ENCODE data around the gene SLC41A2.
"Not testable (repeated sequence)": the region's sequence is repeated elsewhere in the genome, so short reads cannot be mapped to it uniquely, and the experiment has no call there.

SLC41A2 gene, protein sequence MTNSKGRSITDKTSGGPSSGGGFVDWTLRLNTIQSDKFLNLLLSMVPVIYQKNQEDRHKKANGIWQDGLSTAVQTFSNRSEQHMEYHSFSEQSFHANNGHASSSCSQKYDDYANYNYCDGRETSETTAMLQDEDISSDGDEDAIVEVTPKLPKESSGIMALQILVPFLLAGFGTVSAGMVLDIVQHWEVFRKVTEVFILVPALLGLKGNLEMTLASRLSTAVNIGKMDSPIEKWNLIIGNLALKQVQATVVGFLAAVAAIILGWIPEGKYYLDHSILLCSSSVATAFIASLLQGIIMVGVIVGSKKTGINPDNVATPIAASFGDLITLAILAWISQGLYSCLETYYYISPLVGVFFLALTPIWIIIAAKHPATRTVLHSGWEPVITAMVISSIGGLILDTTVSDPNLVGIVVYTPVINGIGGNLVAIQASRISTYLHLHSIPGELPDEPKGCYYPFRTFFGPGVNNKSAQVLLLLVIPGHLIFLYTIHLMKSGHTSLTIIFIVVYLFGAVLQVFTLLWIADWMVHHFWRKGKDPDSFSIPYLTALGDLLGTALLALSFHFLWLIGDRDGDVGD

DNA sequence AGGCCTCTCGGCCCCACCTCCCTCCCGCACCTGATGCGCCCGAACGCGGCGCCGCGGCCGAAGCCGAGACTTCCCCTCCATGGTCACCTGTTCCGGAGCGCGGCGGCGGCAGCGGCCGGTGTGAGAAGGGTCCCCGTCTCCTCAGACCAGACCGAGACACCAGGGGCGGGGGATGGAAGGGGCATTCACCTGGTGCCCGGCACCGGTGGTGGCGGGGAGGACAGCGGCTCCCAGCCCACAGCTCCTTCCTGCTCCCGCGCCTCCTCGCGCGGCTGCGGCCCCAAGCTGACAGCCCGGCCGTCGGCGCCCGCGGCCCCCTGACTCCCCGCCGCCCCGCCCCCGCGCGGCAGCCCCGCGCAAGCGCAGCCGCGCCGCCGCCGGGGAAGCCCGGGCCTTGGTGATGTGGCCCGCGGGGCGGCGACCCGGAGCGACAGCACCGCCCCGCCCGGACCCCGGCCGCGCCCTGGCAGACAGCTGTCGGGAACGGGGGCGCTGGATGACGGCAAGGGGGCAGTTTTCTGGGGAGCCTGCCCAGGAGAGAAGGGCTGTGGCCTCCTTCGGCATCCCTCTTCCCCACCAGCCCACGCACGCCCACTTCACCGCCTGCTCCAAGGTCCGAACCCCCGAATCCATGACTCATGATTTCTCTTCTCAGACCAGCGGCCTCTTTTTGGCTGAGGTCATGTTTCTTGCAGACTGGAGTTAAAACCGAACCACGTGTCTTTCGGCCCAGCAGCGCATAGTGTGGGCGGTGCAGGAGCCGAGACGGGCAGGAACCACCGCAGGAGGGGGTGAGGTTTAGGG lies at the start of gene SLC41A2:
Gene SLC41A2 (minus strand): TSS at position 290 of the 804 bp plus-strand sequence. CDS start 29,763 bp downstream, outside the sequence.
- DNase-seq: peak; percentile 78

DNA sequence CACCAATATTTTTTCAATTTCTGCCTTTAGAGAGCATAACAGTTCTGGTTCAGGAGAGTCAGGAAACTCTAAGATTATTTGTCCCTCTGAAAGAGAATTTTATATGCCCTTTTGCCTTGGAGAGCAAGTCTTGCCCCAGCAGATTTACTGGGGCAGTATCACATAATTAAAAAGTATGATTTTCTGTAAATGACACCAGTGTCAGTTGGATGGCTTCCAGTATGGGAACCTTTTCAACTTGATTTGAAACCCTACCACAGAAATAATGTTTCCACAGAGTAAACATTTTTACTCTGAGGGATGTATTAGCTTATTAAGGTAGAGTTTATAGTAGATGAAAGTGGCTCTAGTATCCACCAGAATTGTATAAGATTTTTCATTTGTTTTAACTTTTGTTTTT lies 43.4 kb upstream of the SLC41A2 start:
- no peak for DNase-seq

DNA sequence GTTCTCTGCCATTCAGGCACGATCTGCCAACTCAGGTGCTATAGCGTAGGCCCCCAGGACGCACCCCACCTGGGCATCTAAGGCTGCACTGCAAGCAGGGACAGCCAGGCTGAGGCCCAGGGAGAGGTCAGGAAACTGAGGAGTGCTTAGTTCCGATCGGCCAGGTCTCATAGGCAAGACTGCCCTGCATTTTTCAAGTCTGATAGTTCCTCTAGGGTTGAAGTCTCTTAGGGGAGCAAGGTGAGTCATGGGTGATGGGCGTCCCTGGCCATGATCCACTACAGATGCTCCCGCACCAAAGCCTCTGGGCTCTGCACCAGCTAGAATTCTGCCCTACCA lies 41.2 kb upstream of the SLC41A2 start:
- DNase-seq: no peak

DNA sequence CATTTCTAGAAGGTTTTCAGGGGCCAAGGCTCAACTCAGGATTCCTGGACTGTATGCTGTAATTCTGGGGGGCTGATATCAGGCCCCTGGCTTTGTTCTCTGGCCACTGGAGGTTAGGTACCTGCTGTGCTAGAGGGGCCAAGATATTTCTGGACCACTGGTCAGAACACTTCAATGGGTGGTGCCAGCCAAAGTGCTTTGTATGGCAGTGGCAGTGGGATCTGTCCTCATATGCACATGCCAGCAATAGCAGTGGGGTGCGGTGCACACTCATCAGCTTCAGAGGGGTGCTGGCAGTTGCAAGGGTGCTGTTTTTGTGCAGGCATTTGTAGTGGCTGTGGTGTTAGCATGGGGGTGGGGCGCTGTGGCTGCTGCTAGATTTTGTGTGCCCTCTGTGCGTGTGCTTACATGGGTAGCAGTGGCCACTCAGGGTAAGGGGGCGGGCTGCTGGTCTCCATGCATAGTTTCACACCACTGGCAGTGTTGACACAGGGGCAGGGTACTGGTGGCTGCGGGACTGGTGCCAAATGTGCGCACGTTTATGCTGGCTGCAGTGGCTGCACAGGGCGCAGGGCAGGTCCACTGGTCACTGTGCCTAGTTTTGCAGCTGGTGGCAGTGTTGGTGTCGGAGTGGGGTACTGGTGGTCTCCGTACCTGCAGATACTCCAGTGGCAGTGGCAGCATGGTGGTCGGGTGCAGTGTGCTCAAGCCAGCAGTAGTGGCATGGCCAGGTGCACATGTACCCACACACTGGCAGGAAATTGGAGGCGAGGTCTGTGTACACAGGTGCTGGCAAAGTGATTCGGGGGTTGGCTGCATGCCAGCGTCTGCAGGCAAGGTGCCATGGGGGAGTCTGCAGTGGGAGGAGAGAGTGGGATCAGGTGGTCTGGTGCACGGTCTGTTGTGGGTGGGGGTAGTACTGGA lies 40.6 kb upstream of the SLC41A2 start:
- DNase-seq: no peak

DNA sequence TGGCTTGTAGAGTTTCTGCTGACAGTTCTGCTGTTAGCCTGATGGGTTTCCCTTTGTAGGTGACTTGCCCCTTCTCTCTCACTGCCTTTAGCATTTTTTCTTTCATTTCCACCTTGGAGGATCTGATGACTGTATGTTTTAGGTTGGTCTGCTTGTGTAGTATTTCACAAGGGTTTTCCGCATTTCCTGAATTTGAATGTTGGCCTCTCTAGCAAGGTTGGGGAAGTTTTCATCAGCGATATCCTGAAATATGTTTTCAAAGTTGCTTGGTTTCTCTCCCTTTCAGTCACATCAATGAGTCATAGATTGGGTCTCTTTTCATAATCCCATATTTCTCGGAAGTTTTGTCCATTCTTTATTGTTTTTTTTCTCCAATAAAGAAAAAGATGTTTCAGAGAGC lies 39.5 kb upstream of the SLC41A2 start:
- DNase-seq: no peak

DNA sequence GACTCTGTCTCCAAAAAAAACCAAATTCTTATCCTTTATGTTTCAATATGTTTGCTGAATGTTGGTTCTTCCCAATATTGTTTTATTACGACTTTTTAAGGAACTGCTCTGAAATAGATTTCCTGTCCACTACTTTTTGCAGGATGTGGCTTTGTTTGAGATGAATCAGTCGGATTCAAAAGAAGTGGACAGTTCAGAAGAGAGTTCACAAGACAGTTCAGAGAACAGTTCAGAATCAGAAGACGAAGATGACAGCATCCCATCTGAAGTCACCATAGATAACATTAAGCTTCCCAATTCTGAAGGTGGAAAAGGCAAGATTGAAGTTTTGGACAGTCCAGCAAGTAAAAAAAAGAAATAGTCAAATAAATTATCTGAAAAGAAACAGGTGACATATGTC lies 36.2 kb upstream of the SLC41A2 start:
- no peak for DNase-seq

DNA sequence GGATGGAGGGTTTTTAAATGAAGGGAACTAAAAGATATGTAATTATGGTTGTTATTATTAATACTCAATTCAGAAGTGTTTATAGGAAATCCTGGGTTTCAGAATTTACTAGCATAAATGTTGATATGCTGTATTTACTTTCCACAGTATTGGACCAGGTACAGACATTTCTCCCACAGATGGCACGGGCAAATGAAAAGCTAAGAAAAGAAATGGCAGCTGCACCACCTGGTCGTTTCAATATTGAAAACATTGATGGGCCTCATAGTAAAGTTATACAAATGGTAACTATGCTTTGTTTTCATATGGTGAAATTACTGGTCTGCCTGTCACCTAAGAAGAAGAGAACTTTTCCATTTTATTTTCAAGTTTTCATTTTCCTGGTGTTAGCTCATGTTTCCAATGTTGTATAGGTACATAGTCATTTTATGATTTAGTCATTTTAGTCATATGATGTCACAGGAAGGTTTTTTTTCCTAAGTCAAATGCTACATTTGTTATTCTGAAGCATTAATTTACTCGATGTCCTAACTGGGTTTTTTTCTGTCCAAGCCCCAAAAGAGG lies 33.6 kb upstream of the SLC41A2 start:
- no peak for DNase-seq

DNA sequence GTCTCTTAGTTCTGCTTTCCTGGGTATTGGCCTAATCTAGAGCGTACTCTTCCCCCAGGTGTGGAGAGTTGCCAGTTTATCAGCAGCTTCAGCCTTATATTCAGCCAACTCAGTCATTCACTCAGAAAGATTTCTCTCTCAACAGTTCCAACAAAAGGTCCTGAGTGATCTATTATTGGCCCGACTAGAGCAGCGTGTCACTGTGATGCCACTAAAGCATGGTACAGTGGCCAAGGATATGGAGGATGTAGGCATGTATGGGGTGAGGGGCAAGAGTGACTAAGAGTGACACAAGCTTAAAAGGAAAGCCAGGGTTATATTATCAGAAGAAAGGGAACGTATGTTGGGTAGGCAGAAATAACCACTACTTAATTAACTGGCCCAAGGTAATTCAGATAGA lies 32.9 kb upstream of the SLC41A2 start:
- DNase-seq: no peak

DNA sequence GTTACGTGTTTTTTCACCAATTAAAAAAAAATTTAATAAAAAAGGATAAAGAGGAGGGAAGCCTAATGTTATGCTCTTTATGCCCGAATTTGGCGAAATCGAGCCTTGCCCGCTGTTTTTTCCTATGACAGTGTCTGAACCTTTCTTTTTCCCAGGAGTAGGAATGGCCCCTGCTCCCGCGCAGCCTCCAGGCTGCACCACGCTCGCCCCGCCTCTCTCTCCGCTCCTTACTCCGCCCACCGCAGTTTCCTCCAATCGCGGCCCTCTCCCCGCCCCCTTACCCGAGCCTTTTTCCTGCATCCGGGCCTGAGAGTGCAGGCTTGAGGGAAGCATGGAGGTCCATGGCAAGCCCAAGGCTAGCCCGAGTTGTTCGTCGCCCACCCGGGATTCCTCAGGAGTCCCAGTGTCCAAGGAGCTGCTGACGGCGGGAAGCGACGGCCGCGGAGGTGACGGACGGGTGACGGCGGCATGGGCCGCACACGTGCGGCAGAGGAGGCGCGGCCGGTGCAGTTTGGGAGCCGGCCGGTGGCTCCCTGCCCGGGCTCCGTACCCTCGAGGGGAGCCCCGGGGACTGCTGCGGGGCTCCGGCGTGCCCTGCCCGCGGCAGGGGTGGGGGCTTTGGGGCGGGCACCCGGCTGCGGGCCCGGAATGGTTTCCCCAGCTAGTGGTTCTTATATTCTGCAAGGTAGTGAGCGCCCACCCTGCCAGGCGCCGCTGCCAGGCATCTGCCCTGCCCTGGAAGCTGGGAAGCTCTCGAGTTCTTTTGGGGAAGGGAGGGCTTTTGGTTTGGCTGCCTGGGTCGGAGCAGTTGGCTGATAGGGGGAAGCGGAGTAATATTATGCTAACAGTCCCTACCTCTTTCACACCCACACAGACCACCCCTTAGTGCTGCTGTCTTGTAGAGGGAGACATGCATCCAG lies 28.2 kb upstream of the SLC41A2 start, which contains the start of gene NOPCHAP1:
Gene NOPCHAP1 (plus strand): TSS at position 295 of the 920 bp plus-strand sequence. CDS start 37 bp downstream, at position 332.
- DNase-seq: peak; percentile 96

DNA sequence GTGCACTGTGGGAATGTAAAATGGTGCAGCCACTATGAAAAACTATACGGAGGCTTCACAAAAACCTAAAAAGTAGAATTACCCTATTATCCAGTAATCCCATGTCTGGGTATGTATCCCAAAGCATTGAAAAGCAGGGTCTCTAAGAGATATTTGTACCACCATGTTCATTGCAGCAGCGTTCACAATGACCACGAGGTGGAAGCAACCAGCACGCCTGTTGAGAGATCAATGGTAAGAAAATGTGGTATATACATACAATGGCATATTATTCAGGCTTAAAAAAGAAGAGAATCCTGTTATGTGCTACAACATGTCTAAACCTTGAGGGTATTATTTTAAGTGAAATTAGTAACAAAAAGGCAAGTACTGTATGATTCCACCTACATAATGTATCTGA lies 27.1 kb upstream of the SLC41A2 start:
- peak; percentile 16 for DNase-seq

DNA sequence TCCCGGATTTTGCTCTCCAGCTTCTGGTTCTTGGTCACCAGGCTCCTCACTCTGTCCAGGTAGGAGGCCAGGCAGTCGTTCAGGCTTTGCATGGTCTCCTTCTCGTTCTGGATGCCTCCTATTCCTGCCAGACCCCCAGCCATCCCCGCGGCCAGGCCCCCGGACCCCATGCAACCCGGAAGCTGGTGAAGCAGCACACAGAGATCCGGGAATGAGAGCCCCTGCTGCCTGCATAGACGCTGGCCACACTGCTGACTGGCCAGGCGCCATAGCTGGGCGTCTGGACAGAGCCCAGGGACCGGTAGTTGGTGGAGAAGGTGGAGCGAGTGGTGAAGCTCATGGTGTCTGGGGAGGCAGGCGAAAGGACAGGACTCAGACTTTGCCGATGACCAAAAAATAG lies 19.6 kb upstream of the SLC41A2 start:
- DNase-seq: not testable (repeated sequence)

DNA sequence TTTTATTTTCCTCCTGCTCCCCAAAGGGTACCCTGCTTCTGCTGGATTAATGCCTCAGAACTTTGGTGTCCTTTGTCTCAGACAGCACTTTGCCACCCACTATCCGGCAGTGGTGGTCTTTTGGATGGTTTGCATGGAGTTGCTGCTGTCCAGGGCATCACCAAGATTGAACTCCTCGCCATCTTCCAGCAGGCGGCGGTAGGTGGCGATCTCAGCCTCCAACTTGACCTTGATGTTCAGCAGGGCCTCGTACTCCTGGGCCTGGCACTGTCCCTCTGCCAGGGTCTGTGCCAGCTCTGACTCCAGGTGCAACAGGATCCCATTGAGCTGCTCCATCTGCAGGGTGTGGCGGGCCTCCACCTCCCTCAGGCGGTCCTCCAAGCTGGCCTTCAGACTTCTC lies 18.6 kb upstream of the SLC41A2 start:
- no peak for DNase-seq

DNA sequence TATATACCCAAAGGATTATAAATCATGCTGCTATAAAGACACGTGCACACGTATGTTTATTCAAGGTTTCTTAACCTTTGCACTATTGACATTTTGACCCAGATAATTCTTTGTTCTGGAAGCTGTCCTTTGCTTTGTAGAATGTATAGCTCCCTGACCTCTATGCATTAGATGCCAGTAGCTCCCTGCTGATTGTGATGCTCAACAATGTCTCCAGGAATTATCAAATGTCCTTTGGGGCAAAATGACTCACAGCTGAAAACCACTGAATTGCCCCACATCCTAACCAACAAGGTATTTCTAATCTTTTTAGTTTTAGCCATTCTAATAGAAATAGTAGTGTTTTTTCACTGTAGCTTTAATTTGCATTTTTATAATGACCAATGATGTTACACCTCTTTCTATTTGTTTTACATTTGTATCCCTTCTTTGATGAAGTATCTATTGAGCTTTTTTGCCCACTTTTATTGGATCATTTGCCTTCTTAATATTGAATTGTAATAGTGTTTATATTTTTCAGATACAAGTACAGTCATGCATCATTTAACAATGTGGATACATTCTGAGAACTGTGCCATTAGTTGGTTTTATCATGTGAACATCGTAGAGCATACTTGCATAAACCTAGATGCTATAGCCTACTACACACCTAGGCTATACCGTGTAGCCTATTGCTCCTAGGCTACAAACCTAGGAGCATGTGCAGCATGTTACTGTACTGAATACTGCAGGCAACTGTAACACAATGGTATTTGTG lies 17.7 kb upstream of the SLC41A2 start:
- DNase-seq: no peak

DNA sequence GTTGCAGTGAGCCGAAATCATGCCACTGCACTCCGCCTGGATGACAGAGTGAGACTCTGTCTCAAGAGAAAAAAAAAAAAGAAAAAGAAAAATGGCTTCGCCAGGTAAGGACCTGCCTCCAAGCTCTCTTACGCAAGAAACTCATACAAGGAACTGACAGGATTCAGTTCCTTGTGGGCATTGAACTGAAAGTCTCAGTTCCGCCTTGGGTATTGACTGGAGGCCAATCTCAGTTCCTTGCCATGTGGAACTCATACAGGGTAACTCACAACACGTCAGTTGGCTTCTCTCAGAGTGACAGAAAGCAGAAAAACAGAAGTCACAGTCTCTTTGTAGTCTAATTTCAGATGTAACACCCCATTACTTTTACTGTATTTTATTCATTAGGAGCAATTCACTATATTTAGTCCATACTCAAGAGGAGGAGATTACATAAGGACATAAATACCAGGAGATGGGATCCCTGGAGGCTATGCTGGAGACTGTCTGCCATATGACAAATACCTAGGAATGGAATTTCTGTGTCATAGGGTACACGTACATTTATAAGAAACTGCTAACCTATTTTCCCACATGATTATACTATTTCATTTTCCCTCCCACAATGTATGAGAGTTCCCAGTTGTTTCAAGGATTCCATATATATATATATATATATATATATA lies 16.7 kb upstream of the SLC41A2 start:
- no peak for DNase-seq

DNA sequence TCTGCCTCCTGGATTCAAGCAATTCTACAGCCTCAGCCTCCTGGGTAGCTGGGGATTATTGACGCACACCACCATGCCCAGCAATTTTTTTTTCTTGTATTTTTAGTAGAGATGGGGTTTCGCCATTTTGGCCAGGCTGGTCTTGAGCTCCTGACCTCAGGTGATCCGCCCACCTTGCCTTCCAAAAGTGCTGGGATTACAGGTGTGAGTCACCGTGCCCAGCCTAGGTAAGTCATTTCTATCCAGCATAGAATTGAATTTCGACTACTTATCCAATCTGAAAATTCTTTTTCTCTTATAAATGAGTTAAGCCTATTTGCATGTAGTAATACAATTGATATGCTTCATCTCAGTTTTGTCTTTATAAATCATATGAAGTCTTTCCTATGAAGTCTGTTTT lies 15.2 kb upstream of the SLC41A2 start:
- no peak for DNase-seq

DNA sequence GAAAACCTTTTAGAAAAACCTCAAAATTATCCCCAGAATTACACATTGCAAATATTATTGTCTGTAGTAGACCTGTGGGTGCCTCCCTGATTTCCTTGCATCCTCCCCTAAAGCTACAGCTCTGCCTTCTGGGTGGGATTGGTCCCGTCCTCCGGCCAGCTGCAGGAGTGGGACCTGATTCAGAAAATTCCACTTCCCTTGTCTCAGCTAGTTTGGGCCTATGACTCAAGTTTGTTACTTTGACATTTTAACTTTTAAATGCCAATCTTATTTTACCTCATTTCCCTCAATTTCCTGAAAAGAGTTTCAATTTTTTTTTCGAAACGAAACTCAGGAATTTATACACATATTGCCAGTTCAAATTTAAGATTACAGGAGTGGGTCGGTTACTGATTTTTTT lies 13.2 kb upstream of the SLC41A2 start:
- no peak for DNase-seq

DNA sequence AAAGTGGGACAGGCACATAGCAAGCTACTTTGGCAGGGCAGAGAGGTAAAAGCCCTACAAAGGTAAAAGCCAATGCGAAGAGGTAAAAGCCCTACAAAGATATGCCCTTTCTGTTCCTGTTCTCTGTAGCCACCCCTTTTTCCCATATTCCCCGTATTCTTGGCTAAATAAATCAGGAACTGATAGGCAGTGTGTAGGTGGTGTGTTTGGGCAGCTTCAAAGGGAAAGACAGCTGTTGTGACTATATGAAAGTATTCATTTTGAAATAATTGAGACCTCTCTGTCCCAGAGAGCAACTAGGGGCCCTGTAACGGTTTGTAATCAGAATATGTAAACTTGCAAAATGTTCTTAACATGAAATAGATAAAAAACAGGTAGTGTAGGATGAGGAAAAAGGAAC lies 11.3 kb upstream of the SLC41A2 start:
- DNase-seq: no peak

DNA sequence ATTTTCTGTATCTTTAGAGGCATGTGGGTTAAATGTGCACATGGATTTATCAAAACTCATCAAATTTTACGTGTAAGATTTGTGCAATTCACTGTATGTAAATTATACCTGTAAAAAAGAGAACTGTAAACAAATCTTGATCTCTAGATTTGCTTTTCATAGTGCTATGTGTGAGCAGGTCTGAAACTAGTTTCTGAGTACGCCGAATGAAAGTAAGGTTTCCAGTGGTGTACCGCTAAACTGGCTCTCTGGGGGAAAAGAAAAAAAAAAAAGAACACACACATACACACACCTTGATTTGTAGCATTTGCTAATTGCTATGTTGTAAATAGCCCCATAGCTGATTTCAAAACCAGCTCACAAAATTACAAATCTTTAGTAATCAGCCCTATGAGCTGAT lies 8.6 kb upstream of the SLC41A2 start:
- DNase-seq: no peak

DNA sequence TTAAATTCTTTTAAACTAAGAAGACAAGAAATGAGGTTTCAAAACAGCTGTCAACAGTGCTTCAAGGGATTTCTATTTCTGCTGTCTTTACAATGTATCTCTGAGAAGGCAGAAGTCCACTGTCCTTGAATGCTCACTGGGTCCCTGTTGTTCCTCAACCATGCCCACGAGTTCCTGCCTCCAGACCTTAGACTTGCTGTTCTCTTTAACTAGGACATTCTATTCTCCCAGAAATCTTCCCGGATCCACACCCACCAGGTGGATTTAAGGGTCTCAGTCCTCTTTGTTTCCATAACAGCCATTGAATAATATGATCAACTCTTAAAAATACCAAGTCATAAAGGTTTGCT lies 6.7 kb upstream of the SLC41A2 start:
- no peak for DNase-seq
